ENCODE results near the gene ABCF2.
A peak's percentile ranks its signal among the peaks of the same experiment; 100 is the strongest.

ABCF2 gene

DNA sequence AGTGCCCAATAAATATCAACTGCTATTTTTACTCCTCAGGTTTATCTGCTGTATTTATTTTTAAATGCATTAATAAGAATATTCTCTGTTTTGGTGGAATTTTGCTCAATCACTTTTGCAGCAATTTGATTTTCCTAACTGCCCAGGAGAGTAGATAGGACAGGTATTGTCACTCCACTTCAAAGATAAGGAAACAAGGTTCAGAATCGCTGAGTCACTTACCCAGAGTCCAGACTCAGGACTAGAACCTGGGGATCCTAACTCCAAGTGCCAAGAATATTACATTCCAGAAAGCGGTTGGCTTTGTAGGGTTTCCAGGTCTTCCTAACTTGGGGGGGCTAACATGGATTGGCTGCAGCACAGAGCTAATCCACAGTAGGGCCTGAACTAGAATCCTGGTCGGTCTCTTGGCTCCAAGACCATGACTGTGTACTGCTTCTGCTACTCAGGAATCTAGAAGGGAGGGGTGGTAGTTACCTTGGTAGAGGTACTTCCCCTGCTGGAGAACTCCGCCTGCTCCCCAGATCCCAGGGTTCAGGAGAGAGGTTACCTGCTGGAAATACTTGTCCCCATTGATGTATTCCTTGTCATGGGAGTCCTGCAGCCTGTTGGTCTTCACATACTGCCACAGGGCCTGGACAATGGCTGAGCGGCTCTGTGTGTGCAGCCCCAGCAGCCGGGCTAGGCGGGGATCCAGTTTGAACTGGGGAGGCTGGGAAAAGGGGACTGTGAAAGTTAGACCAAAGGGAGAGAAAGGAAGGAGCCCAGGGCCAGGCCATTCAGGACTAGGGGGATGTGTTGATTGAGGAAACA is 14.1 kb upstream of the ABCF2 start:
- DNase-seq = no peak

DNA sequence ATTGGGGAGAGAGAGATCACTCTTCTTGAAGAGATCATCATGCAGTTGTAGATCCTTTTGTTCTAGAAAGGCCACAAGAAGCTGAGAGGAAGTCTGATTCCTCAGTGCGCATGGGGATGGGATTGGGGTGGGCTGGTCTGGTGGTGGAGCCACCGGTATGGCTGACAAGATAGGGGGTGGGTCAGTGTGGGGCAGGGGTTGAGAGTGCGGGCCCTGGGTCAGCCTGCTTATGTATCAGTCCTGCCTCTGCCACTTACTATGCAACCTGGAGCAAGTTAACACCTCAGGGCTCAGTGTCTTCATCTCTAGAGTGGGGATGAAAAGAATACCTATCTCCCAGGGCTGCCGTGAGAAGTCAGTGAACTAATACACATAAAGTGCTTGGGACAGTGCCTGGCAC is 13.5 kb upstream of the ABCF2 start:
- DNase-seq = no peak

DNA sequence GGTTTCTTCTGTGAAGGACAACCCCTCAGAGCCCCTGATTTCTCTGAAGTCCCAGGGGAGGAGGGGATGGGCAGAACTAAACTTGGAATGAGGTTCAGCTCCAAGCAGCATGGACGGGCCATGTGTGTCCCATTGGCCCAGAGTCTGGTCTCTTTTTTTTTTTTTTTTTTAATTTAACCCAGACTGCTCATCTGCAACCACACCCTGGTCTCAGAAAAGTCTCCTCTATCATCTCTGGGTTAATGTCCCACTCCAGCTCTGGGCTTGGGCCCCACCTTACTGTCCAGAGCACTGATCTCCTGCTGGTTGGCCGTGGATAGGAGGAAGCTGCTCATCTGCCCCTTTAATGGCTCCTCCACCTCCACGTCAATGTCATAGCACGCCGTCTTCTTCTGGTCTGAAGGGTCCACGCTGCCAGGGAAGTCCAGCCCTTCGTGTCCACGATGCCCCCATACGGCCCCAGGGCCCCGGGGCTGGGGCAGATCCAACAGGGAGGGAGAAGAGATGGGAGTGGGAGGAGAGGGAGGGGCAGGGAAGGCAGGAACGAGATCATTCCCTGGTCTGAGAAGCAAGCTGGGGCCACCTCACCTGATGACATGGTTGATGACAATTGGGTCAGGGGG is 12.9 kb upstream of the ABCF2 start:
- DNase-seq = no peak

DNA sequence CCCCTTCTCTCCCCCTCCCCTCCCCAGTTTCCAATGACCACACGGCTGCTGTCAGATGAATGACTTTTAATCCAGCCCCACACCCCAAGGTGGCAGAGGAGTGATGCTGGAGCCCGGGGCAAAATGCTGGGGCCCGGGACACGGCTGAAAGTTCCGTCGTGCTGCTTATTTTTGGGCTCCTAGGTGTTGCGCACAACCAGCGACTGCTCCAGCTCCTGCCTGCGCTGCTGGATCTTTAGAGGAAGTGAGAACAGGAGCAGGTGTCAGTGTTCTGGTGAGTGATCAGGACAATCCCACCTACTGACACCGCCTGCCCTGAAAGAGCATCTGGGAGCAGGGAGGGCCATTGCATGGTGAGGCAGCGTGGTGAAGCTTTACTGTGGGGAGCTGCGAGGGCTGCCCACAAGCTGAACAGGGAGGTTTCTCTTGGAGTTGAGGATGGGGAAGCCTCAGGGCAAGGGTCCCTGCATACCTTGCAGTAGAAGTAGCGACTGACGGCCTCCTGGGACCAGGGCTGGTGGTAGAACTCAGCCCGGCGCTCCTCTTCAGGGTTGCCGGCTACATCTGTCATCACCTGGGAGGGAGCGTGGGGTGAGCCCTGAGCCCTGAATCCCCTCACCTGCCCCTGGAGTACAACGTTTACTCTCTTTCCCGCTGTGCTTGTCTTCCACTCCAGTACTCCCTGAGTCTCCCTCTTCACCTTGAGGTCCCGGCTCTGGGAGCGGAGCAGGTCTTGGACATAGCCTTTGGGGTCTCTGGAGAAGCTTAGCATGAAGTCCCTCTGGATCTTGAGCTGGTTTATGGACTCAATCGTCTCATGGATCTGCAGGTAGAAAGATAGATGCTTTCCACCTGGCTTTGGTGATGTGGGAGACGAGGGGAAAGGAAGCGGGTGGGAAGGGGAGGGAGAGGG is 12.2 kb upstream of the ABCF2 start:
- DNase-seq = no peak

DNA sequence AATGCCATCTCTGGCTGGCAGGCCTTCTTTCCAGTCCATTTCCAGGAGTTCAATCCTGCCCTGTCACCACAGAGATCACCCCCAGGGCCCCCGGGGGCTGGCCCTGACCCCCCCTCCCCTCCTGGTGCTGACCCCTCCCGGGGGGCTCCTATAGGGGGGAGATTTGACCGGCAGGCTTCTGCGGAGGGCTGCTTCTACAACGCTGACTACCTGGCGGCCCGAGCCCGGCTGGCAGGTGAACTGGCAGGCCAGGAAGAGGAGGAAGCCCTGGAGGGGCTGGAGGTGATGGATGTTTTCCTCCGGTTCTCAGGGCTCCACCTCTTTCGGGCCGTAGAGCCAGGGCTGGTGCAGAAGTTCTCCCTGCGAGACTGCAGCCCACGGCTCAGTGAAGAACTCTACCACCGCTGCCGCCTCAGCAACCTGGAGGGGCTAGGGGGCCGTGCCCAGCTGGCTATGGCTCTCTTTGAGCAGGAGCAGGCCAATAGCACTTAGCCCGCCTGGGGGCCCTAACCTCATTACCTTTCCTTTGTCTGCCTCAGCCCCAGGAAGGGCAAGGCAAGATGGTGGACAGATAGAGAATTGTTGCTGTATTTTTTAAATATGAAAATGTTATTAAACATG is 11.3 kb upstream of the ABCF2 start:
- DNase-seq = no peak

DNA sequence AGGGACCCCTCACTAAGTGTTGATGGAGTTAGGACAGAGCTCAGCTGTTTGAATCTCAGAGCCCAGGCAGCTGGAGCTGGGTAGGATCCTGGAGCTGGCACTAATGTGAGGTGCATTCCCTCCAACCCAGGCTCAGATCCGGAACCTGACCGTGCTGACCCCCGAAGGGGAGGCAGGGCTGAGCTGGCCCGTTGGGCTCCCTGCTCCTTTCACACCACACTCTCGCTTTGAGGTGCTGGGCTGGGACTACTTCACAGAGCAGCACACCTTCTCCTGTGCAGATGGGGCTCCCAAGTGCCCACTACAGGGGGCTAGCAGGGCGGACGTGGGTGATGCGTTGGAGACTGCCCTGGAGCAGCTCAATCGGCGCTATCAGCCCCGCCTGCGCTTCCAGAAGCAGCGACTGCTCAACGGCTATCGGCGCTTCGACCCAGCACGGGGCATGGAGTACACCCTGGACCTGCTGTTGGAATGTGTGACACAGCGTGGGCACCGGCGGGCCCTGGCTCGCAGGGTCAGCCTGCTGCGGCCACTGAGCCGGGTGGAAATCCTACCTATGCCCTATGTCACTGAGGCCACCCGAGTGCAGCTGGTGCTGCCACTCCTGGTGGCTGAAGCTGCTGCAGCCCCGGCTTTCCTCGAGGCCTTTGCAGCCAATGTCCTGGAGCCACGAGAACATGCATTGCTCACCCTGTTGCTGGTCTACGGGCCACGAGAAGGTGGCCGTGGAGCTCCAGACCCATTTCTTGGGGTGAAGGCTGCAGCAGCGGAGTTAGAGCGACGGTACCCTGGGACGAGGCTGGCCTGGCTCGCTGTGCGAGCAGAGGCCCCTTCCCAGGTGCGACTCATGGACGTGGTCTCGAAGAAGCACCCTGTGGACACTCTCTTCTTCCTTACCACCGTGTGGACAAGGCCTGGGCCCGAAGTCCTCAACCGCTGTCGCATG is 10.5 kb upstream of the ABCF2 start:
- DNase-seq = no peak

DNA sequence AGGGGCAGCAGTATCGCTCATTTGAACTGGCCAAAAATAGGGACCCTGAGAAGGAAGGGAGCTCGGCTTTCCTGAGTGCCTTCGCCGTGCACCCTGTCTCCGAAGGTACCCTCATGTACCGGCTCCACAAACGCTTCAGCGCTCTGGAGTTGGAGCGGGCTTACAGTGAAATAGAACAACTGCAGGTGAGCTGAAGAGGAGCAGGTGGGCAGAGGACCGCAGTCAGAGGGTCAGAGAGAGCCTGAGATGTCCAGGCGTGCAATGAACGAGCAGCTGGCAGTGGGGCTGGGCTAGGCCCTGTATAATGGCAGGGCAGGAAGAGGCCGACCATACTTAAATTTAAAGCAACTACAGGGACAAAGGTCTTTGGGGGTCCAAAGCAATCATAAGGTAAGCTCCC is 9.4 kb upstream of the ABCF2 start:
- DNase-seq = no peak

DNA sequence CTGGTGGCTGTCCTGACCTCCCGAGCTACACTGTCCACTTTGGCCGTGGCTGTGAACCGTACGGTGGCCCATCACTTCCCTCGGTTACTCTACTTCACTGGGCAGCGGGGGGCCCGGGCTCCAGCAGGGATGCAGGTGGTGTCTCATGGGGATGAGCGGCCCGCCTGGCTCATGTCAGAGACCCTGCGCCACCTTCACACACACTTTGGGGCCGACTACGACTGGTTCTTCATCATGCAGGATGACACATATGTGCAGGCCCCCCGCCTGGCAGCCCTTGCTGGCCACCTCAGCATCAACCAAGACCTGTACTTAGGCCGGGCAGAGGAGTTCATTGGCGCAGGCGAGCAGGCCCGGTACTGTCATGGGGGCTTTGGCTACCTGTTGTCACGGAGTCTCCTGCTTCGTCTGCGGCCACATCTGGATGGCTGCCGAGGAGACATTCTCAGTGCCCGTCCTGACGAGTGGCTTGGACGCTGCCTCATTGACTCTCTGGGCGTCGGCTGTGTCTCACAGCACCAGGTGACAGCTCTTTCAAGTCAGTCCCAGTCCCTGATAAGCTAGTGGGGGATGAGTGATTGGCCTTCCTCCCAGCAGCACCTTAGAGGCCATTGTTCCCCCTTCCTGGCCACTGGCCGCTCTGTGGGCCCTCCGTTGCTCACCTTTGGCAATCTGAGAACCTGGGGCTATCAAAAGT is 8.2 kb upstream of the ABCF2 start:
- no peak for DNase-seq

DNA sequence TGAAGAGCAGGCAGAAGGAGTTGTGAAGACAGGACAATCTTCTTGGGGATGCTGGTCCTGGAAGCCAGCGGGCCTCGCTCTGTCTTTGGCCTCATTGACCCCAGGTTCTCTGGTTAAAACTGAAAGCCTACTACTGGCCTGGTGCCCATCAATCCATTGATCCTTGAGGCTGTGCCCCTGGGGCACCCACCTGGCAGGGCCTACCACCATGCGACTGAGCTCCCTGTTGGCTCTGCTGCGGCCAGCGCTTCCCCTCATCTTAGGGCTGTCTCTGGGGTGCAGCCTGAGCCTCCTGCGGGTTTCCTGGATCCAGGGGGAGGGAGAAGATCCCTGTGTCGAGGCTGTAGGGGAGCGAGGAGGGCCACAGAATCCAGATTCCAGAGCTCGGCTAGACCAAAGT is 6.8 kb upstream of the ABCF2 start:
- no peak for DNase-seq

DNA sequence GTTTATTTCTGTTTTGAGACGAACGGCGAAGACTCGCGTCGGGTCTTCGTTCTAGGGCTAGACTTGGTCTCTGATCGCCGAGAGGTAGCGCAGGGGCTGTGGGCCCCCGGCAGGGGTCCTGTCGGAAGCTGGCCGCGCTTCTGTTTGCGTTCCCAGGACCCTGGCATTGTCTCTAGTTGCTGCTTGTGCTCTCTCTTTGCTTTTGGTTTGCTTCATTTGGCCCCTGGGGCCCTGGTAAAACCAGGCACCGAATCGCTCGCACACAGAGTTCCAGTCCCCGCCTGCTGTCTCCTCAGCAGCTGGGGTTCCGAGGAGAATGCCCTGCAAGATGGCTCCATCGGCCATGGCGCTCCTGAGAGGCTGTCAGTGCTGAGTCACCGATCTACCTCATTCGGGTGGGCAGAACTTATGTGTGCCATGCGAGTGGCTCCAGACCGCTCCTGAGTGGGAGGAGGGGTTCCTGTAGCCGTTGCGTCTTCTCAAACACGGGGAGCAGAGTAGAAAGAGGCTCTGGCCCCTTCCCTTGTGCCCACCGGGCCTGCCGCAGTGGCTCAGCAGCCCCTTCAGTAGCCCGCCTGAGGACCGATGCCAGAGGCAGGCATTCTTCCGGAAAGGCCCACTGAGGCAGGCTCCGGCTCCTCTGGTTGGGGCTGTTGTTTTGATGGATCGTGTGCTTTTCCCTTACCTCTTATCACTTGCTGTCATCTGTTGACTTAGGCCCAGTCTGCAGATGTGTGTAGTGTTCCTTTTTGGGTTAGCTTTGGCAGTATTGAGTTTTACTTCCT is 6.1 kb upstream of the ABCF2 start:
- DNase-seq = peak; percentile 67

DNA sequence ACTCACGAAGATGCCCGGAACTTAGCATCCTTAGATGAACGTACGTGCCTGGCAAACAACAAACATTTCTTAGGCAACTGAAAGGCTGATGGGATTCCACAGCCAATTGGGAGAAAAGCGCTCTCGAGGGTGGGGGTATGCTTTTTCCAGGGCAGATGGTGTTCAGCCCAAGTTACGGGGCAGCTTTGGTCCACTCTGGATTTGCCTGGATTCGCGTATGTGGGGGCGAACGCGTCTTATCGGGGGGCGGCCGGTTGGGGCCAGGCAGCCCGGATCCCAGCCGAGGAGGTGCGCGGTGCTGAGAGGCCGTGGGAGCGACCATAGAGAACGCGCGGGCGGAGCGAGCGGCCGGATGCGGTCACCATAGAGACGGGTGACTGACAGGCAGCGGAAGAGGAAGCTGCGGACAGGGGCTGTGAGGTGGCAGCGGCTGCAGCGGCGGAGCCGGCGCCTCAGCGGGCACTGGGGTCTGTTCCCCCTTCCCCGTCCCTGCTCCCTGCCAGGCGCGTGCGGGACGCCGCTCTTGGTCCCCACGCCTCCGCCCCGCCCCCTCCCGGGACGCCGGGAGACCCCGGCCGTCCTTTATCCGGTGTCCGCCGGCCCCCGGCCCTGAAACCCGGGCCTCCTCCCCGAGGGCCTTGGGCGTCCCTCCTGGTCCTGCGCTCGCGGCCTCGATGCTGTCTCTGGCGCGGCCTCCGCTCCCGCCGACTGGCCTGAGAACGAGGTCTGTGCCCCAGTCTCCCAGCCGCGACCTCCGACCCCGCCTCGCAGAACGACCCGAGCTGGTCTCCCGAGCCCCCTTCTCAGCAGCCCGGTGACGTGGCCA is 5.3 kb upstream of the ABCF2 start, which contains the start of gene CHPF2:
CHPF2 (plus strand) TSS at position 393 of the 826 bp plus-strand sequence. CDS start 1,529 bp downstream, outside the sequence.
- peak; percentile 55 for DNase-seq

DNA sequence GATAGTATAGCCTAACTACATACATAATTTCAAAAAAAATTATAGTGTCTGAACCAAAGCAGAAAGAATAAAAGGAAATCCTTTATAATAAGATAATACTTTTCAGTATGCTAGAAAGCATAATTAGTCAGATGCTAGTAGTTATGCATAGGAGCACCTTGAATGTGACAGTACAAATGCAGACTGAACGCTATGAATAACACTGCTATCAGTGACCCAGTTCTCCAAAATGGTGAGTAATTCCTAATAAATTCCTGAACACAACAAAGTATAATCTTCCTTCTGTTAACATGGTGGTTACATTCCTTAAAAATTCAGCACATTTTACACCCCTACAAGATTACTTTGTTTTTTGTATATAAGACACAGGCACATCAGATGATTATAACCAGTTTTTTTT is 4.1 kb upstream of the ABCF2 start:
- no peak for DNase-seq

DNA sequence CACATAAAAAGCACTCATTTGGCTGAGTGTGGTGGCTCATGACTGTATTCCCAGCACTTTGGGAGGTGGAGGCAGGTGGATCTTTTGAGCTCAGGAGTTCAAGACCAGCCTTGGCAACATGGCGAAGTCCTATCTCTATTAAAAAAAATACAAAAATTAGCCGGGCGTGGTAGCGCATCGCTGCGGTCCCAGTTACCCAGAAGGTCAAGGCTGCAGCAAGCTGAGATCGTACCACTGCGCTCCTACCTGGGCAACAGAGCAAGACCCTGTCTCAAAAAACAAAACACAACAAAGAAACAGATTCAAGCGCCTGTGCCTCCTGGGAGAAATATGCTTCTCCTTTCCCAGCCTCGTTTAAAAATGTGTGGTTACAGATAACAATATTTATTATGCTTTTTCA is 2.2 kb upstream of the ABCF2 start:
- DNase-seq = no peak

DNA sequence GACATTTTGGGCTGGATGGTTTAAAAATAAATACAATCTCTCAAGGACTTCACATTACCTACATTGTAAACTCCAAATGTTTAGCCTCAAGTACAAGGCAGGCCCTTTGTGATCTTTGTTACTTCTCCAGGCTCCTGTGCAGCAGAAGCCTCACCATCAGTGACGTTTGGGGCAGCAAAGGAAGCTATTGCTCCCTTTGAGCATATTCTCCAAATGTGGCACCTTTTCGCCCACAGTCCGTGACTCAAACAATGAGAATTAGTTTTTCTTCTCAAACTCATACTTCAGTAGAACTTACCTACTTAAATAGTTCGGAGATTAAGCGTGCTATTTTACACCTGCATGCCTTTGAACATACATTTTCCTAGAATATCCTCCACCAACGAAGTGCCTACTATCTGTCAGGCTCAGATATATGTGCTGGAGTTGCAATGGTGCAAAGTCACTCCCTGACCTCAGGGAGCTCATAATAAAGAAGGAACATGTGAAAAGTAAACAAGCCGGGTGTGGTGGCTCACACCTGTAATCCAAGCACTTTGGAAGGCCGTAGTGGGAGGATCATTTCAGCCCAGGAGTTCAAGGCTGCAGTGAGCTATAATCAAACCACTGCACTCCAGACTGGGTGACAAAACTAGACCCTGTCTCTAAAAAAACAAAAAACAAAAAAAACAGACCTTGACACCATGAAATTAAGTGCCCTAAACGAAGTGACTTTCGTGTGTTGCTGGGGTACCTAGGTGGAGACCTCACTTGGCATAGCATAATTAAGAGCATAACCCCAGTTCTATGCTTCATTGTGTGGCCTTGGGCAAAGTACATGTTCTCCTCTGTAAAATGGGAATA is 1.2 kb upstream of the ABCF2 start:
- DNase-seq = no peak

DNA sequence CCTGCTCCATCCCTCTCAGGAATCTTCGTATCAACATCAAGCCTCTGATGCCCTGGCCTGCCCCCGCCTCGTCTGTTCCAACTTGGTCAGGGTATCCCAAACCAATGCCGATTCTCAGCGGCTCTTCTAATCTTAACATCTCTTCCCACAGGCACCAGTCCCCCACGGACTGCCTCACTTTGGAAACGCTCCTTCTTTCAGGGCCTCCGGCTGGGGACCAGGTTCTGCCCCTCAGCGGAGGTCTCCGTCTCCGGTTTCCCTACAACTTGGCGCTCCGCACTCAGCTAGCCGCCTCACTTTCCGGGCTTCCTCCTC is 488 bp downstream of the ABCF2 start:
- no peak for DNase-seq

DNA sequence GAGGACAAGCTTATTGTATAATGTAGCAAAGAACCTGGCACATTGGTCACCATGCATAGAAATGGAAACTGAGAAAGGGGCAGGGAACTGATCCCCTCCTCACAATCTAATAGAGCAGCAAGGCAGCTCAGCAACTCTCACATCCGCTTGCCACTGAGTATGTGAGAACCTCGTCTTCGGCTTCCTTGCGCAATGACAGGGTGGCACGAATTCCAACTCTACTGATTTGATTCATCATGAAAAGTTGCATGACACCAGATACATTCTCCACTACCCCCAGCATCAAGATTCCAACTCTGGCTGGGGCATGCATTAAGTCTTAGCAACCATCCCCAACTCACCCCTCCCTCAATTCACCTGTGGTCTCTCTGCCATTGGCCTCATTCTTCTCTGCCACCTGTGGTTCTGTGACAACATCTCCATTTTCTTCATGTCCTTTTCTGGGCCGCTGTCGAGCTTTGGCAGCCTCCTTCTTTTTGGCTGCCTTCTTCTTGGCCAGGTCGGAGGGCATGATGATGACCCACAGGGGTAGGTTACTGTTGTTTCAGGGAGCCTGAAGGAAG is 976 bp downstream of the ABCF2 start:
- DNase-seq = no peak

DNA sequence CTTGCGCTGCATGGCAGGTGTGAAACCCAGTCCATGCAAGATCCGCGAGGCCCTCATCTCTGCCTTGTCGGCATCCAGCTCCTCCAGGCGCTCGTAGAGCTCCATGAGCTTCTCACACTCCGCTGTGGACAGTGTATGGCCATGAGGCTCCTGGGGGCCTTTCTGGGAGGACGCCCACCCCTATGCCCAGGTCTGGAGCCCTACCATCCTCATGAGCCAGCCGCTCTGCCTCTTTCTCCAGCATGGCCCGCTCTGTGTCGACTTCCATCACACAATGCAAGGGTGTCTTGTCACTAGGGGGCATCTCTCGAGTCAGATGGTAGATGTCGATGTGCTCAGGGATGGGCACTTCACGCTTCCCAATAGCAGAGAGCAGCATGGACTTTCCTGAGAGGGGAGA is 3.3 kb downstream of the ABCF2 start:
- DNase-seq = no peak

DNA sequence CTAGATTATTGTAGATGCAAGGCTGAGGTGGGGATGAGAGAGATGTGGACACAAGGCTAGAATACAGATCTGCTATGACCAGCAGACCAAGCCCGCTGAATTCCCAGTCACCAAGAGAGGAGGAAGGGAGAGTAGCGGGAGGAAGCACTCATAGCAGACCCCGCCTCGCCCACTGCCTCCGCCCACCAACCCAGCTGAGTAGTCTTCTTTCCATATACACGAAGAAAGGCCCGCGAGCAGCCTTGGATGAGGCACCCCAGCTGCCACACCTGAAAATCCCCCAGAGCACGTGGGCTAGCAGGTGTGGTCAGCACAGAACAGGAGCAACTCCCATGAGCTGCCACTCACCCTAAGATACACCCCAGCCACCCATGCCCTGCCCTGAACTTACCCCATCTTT is 8.8 kb downstream of the ABCF2 start:
- DNase-seq = no peak

Data from kidney glomerular epithelial cell (primary cell).